ENCODE measurements around the gene PPFIA2.

The PPFIA2 gene

DNA sequence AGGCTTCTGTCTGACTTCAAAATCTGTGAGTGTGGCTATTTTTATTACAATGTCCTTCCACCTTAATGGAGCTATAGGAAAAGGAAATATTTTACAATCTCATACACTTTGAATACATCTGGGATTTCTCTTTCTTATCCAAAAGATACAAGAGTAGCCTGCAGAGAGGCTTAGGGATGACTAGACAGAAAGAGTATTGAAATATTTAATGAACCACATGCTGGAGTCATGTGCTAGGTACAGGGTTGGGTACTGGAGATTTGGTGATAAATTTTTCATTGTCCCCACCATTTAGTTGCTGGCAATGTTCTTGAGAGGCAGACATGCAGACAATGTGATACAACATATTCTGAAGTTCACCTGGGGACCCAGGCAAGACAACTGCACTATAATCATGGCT, 126.0 kb downstream of the PPFIA2 start:
- no peak overlapping the region for H3K4me3 ChIP-seq (ENCODE audit: low read depth, low read length)
- DNase-seq (ENCODE audit: low read depth, low spot score): no peak
- TF ChIP-seq, protein P1, sequence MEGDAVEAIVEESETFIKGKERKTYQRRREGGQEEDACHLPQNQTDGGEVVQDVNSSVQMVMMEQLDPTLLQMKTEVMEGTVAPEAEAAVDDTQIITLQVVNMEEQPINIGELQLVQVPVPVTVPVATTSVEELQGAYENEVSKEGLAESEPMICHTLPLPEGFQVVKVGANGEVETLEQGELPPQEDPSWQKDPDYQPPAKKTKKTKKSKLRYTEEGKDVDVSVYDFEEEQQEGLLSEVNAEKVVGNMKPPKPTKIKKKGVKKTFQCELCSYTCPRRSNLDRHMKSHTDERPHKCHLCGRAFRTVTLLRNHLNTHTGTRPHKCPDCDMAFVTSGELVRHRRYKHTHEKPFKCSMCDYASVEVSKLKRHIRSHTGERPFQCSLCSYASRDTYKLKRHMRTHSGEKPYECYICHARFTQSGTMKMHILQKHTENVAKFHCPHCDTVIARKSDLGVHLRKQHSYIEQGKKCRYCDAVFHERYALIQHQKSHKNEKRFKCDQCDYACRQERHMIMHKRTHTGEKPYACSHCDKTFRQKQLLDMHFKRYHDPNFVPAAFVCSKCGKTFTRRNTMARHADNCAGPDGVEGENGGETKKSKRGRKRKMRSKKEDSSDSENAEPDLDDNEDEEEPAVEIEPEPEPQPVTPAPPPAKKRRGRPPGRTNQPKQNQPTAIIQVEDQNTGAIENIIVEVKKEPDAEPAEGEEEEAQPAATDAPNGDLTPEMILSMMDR (IDR thresholded peaks at IDR 0.05; ENCODE audit: low read depth, low read length): no peak
- in situ Hi-C loops (cut with HindIII; ENCODE audit: low sequenced_read_pairs): no loop called here

DNA sequence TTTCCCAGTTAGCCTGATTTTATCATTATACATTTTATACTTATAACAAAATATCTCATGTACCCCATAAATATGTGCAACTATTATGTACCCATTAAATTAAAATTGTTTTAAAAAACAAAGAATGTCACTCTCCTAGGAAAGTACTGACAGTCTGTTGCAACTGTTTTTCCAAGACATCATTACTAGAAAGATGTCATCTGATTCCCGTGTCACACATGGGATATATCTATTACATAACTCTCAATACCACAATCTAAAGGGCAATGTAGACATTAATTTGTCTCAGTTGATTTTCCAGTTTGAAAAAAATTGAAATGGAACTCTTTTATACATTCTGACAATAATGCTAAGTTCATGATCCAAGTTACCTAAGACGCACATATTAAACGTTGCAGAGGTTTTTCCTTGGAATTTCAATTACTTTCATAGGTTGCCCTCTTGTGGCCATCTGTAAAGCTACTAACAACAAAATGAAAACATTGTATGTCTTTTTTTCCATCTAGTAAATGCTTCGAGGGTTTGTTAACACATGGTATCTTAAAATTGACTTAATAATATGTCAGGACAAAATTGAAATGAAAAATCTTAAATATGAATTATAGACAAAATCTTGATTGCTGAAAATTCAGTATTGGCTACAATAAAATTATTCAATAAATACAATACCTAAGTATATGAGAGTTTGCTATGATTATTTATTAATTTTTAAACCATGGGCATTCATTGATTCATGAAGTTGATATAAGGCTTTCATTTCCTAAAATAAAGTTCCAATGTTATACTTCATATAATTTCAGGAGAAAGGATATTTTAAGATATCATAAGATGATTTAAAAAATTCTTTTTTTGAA, 131.6 kb downstream of the PPFIA2 start:
- peak; percentile 69 for DNase-seq (ENCODE audit: low read depth, low spot score)
- TF ChIP-seq, protein P1 (IDR thresholded peaks at IDR 0.05; ENCODE audit: low read depth, low read length): peak; percentile 57
- no peak overlapping the region for H3K4me3 ChIP-seq (ENCODE audit: low read depth, low read length)
- in situ Hi-C loops (cut with HindIII; ENCODE audit: low sequenced_read_pairs): no loop called here

DNA sequence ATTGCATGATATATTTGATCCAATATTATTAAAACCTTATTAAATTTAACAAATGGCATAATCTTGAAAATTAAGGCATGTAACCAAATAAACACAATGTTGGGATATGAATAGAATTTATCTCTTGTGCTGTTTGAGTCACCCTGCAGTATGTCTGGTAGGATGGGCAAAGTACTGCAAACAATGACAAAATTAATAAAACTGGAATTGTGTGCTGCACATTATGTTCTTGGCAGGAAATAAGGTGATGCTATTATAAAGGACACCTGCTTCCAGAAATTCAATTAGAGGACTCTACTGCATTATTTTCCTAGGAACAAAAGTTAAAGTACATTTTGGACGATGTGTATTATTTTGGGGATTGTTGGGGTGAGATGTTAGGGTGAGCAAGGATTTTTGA, 132.7 kb downstream of the PPFIA2 start:
- in situ Hi-C loops (cut with HindIII; ENCODE audit: low sequenced_read_pairs): no loop called here
- TF ChIP-seq, protein P1 (IDR thresholded peaks at IDR 0.05; ENCODE audit: low read depth, low read length): no peak
- no peak overlapping the region for H3K4me3 ChIP-seq (ENCODE audit: low read depth, low read length)
- DNase-seq (ENCODE audit: low read depth, low spot score): no peak

DNA sequence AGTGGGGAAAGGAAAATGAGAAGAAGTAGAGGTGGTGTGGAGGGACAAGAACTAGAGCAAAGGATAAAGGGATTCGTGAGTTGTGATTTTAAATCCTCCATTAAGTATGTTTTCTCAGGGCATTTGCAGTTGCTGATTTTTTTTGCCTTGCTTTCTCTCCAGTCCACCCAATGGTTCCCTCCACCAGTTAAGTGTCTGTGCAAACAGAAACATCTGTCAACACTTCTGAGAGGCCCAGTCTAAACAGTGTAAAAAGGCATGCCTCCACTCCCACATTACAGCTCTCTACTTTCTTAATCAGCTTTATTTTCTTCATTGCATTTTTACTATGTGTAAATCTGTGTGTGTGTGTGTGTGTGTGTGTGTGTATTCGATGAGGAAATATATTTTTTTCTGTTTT, 141.2 kb downstream of the PPFIA2 start:
- DNase-seq (ENCODE audit: low read depth, low spot score): no peak
- TF ChIP-seq, protein P1 (IDR thresholded peaks at IDR 0.05; ENCODE audit: low read depth, low read length): no peak
- in situ Hi-C loops (cut with HindIII; ENCODE audit: low sequenced_read_pairs): no loop called here
- no peak overlapping the region for H3K4me3 ChIP-seq (ENCODE audit: low read depth, low read length)

DNA sequence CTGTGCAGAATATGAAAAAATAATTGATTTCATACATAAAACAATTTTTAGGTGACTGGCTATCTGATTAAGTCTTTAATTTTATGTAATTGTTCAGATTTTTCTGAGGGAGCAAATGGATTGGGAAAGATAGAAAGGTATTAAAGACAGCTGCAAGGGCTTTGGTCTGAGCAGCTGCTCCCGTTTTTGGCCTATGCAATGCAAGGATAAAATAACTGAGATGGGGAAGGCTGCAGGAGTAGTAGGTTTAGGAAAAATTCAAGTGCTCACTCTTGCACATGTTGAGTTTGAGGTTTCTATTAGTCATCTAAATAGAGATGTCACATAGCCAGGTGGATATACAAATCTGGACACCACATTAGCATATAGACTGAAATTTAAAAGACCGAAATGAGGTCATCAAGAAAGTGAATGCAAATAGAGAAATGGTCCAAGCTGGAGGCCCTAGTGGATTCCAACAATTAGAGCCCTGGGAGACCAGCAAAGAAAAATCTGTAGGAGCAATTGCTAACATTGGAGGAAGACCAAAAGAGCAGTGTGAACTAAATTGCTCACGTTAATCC, 144.0 kb downstream of the PPFIA2 start:
- in situ Hi-C loops (cut with HindIII; ENCODE audit: low sequenced_read_pairs): no loop called here
- no peak overlapping the region for H3K4me3 ChIP-seq (ENCODE audit: low read depth, low read length)
- TF ChIP-seq, protein P1 (IDR thresholded peaks at IDR 0.05; ENCODE audit: low read depth, low read length): no peak
- DNase-seq (ENCODE audit: low read depth, low spot score): no peak

DNA sequence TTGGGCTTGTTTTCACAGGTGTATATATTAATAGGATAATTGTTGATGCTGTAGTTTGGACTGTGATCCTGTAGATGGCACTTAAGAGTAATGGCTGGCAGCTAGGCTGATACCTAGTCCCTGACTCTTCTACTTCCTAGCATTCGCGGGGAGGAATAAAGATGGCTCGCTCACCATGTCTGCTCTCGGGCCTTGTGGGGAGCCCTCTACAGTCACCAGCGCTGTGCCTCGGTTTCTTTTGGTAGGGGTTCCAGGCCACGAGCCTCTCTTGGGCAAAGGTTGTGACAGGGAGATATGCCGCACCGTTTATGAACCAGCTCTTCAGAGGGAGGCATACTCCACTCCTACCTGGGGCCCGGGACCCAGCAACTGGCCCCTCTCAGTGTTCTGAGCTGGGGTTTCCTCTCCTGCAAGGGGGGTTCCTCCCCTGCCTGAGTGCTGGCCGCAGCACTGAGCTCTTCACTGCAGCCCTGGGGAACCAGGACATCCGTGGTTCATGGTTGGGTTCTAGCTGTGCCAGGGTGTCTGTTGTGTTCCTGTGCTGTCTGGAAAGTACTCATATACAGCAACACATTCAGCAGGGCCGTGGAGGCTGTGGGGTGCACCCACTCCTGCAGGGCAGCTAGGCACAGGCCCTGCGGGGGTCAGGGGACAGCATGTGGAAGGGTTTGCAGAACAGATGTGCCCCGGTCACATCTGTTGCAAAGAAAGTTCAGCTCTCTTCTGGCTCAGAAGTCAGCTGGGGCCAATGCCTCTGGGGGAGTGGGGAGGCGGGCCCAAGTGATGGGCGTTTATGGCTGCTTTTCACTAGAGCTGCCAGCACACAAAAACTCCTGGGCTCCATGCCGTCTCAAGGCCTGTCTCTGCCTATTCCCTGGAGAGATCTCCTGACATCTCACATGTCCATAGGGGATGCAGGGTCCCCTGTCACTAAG, 147.9 kb downstream of the PPFIA2 start:
- TF ChIP-seq, protein P1 (IDR thresholded peaks at IDR 0.05; ENCODE audit: low read depth, low read length): peak; percentile 29
- DNase-seq (ENCODE audit: low read depth, low spot score): no peak
- no peak overlapping the region for H3K4me3 ChIP-seq (ENCODE audit: low read depth, low read length)
- in situ Hi-C loops (cut with HindIII; ENCODE audit: low sequenced_read_pairs): no loop called here

All from astrocyte of the spinal cord (primary cell).